SHP77 treated with DMSO at 0.1 percent for 48 hours (cell line): ENCODE data around the gene BDP1.
"Not testable (repeated sequence)": the region's sequence is repeated elsewhere in the genome, so short reads cannot be mapped to it uniquely, and the experiment has no call there.

Experiments
- DNase-seq: peaks from one replicate; lab custom pipeline; 2025; lab: John Stamatoyannopoulos, UW

BDP1 gene, protein sequence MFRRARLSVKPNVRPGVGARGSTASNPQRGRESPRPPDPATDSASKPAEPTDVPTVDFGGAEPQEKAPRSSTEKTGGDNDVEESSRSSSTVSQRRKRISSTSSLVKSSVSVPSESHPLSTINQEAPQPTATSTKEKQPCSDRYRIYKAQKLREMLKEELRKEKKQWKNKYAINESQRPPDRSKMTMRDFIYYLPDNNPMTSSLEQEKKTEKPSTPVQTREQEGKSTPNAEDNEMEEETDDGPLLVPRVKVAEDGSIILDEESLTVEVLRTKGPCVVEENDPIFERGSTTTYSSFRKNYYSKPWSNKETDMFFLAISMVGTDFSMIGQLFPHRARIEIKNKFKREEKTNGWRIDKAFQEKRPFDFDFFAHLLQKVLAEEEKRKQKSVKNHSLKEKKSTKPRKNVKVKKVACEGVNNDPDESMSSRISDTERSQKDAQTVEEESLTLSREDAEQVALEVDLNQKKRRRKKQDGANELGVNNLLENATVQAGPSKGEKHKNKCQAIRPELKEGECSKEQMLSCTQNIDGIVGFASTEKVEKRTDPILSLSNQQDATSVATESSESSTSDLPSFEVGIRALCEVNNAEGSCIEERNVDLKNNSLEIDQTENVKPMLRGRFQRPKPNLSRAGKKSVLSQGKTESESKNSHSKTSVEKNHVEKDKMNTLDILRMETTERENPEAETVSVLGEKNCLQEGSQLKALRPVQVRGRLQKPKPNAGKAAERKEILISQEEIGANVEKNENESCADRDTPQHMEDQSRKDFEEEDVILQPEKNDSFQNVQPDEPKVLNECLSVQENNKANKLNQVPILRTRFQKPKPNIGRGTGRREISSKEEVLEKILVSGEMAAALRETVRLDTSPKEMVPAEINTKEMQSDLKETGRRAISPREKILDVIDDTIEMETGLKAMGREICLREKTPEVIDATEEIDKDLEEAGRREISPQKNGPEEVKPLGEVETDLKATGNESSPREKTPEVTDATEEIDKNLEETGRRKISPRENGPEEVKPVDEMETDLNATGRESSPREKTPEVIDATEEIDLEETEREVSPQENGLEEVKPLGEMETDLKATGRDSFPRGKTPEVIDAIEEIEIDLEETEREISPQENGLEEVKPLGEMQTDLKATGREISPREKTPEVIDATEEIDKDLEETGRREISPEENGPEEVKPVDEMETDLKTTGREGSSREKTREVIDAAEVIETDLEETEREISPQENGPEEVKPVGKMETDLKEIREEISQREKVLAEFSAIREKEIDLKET (N-terminal part only)

DNA sequence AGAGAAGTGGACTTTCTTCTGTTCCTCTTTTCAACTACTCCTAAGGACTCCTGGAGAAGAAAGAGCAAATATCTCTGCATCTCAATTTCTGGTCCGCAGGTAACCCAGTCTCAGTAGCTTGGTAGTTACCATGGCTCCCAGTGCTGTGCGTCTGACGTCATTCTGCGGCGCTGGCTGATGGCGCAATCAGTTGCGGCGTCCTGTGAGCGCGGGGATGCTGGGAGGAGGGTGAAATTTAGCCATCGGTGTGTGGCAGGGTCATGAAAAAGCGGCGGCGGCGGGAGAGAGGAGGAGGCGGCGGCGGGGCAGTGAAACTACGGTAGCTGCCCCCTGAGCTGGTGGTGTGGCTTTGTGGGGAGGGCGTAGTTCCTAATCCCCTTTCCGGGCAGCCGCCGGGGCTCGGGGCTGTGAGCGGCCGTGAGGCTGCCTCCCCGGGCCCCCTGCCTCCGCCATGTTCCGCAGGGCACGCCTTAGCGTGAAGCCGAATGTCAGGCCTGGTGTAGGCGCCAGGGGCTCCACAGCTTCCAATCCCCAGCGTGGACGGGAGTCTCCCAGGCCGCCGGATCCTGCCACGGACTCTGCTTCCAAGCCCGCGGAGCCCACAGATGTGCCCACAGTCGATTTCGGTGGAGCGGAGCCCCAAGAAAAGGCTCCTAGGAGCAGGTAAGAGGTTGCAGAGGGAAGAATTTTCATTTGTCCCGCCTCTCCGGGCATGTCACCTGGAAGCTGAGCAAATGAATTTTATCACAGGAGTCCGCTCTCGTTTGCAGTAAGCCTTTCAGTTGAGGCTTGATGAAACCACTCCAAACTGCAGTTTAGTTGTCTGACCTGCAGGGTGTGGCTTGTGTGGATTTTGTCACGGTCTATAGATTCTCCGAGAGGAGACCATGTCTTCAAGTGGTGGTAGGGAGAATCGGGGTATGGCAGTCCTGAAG is at the start of gene BDP1:
BDP1 (plus strand) TSS at position 225 of the 935 bp plus-strand sequence; CDS start at position 452, 227 bp downstream.
- peak; percentile 79 for DNase-seq

DNA sequence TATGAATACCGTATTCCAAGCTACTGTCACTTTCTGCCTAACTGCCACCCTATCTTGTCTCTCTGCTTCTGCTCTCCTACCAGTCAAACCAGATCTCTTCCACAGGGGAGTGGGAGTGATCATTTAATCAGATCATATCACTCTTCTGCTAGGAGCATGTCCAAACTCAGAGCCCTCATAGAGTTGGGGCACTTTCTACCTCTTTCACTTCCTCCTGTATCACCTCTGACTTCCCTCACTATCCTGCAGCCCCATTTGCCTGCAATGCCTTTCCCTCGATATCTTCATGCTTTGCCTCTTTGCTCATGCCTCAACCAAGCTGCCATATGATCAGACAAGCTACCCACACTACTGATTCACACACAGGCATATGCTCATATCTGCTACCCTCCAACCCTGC is 45.4 kb upstream of the BDP1 start:
- not testable (repeated sequence) for DNase-seq

DNA sequence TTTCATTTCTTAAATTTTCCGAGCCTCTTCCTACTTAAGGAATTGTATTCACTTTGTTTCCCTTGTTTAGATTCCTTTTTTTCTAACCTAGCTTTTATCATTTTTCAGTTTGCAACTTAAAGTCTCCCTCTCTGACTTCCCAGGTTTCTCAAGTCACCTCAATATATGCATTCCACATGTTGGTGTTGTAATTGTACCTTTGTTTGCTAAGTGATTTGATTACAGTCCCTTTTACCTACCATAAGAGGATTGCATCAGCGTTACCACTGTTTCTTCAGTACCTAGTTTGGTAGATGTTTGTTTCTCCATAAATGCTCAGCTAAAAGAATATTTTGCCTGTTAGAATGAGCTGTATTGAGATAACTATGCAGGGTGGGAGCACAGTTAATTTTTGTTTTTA is 39.8 kb upstream of the BDP1 start:
- DNase-seq = not testable (repeated sequence)

DNA sequence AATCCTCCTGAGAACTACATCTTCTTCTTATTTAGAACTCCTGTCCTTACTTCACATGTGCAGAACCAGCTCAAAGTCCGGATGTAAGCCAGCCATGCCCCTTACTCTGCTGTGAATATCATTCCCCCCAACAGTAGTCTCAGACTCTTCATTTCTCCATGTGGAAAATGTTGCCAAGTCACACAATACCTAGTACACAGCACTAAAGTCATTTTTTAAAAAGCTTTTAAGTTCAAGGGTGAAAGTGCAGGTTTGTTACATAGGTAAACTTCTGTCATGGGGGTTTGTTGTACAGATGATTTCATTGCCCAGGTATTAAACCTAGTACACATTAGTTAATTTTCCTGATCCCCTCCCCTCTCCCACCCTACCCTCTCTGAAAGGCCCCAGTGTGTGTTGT is 37.4 kb upstream of the BDP1 start:
- not testable (repeated sequence) for DNase-seq

DNA sequence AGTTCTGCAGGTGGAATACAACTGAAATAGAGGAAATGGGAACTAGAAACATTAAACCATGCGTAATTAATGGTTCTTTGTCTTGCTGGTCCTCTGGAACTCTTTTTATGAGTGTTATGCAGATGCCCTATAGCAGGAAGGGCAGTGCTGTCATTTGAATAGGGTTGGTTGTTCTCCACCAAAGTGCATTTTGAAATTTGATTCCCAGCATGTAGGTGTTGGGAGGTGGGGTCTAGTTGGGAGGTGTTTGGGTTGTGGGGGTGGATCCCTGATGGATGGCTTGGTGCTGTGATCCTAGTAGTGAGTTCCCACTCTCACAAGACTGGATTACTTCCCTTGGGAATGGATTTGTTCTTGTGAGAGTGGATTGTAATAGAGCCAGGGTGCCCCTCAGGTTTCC is 34.2 kb upstream of the BDP1 start:
- DNase-seq = not testable (repeated sequence)

DNA sequence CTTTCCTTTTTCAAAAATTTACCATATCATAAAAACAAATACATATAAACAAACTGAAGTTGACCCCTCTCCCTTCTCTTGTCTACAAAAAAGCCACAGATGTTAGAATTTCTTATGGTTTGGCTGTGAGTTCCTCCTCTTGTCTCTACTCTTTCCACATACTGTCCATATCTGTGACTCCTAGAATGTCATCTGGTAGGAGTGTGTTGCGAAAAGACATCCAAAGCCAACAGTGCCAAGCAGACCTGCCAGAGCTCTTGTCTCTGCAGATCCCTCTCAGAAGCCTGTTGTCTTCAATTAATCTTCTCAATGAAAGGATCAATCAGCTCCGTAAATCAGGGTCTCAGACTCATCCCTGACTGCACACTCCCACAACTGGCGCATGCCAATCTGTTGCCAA is 31.6 kb upstream of the BDP1 start:
- DNase-seq = not testable (repeated sequence)

DNA sequence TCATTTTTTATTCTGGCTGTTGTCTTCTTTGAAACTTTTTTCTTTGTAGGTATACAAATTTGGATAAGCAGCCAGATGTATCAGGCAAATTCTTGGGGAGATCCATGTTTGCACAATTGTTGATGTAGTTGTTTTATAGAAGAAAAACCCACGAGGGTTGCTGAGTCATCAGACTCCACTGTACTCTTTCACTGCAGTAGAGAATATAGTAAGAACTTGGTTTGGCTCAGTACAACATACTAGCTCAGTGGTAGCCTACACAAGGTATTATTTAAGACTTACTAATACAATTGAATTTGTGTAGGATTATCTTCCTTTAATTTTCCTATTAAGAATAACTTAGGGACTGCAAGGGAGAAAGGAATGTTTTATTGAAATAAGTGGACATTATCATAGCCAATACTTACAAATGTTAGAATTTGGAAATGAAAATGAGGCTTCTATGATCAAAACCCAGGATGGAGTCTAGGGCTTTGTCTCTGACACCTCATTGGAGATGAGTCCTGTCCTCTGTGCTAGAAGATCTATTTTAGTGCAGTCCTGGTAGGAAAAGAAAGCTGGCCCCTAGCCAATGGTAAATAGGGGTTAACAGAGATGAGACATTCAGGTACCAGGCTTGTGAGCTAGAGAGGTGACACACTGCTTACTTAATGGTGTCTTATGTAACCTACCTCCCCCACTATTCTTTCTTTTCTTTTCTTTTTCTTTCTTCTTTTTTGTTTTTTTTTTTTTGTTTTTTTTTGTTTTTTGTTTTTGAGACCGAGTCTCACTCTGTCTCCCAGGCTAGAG is 28.6 kb upstream of the BDP1 start:
- not testable (repeated sequence) for DNase-seq

DNA sequence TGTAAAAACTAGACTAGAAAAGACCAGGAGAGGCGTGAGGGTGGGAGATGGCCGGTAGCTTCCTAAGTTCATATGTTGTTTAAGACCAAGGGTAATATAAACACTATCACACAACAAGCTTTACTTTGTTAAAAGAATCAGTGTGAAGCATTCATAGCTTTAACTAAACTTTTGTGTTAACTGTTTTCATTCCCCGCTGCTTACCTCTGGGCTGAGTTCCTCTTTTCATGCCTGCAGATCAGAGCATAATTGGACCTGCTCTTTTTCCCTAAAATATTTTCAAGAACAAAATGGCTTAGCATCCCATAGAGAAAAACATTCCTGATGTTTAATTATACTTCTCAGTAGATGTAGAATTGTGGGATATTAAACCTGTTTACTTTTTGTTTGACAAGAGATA is 23.0 kb upstream of the BDP1 start:
- DNase-seq = not testable (repeated sequence)

DNA sequence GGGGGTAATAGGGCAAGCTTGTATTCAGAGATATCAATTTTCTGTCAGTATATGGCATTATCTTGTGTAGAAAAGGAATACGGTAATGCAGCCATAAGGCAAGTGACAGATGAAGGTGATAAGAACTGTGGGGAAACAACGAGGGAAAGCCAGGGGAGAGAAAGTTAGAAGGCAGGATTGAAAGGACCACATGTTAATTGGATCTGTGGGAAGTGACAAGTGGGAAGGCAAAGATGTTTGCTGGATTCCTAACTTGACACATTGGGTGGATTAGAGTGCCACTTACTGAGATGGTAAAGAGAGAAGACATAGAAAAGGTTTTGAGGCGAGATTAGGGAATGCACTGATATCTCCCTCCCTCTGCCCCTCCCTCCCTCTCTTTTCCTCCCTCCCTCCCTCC is 20.6 kb upstream of the BDP1 start:
- not testable (repeated sequence) for DNase-seq

DNA sequence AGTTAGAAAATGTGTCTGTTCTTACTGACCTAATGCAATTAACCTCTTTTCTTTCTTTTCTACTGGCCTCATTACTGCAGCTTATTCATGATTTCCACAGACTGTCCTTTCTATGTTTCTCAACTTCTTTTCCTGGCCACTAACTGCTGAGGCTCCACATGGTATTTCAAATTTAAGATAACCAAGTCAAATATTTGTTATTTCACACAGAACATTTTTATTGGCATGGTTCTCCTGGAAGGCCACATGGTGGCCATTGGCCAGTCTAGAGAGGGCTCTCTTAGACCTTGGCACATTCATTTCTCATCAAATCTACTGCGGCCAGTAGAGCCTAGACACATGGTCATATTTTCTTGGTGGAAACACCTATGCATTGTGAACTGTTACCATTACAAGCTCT is 13.9 kb upstream of the BDP1 start:
- DNase-seq = not testable (repeated sequence)

DNA sequence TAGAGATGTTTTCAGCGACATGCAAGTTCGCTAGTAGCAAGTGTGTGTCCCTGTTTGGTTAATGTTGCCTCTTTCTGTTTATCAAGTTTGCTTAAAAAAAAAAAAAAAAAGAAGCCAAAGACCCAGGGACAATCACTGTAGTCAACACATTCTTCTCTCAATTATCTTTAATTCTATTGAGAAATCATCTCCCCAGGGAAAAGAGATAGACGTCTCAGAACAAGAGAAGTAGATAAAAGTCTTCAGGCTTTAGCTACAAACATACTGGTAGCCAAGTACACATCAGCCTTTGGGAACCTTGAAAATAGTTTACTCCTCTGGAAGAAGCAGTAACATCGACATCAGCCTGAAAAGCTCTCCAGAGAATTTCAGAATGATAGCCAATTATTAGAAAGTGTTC is 11.6 kb upstream of the BDP1 start:
- not testable (repeated sequence) for DNase-seq

DNA sequence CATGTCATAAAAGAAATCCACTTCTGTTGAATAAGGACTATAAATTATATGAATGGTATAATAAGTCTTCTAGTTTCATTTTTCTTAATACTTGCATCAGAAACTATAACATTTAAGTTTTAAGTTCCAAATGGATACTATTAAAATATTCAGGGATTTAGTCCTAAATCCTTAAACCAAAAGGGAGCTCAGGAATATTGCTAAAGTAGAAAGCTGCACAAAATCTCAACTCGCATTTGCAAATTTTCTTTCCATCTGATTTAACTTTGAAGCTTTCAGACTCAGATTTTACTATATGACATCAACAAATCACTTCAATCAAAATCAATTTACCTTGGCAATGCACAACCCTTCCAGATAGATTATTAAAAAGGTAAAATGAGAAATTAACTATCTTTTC is 10.4 kb upstream of the BDP1 start:
- DNase-seq = not testable (repeated sequence)

DNA sequence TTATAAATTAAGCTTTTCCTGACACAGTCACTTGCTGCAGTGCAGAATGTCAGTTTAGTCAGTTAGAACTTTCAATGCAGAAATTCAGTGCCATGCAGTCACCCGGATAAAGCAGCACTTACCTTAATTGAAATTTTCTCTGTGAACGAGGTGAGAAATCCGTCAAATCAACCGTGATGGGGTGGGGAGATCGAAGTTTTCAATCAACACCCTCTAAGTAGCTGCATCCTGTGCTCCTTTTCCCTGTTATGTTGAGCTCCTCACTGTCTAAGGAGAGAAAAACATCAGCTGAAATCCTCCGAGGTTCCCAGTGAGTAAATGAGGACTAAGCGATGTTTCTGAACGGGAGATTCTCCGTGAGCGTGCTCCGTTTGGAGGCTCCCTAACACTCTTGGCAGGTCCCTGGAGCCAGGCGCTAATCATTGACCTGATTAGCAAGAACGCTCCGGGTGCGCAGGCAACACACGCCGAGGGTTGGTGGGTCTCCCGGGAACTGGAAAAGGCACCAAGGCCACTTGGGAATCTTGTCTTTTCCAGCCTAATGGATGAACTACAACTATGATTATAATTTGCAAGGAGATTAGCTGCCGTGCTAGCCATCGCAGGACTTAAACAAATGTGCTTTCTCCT is 9.8 kb upstream of the BDP1 start:
- DNase-seq = peak; percentile 63

DNA sequence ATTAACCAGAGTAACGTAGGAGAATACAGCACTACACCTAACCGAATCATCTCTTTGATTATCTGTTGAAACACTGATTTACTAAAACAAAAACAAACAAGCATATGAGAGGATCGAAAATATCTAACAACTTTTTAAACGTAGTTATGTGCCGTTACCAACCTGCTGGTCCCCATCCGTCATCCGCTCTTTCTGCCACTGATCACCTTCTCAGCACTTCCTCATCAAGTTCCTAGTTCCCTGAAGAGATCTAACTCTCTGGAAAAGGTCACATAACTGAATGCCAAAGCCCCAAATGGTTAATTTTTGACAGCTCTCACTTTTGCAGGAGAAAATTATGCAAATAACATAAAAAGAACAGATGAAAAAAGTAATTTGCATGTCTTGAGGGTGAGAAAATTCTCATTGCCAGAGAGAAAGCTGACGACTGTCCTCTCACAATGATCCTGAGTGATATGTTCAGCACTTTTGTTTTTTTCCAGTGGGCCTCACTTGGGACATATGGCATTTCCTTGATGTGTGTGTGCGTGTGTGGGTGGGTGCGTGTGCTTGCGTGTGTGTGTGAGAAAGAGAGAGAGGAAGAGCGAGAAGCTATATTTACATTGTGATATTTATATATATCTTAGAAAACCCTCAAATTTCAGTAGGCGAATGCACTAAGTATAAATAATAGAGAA is 8.8 kb upstream of the BDP1 start:
- DNase-seq = not testable (repeated sequence)

DNA sequence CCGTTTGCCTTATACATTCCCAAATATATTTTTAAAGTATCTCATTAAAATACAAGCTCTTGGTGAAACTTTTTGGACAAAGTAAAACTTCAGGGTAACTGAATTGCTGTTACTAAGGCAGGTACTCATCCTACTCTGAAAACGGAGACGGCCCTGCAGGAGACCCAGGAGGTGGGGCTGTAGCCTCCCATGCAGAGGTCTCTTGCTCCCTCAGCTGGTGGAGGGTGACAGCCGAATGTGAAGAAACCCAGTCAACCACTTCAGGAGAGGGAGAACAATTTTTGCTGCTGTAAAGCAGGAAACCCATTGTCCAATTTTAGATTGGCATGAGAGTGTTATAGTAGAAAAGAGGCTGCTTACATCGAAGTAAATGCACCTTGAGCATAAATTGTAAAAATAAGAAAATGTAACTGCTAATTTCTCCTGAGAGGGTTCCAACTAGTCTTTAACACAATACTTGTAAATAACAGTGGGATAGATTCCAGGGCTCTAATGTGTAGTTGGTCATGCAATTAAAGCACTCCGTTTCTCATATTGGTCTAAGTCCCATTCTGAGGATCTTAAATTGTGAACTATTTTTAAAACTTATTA is 8.1 kb upstream of the BDP1 start:
- DNase-seq = peak; percentile 52

DNA sequence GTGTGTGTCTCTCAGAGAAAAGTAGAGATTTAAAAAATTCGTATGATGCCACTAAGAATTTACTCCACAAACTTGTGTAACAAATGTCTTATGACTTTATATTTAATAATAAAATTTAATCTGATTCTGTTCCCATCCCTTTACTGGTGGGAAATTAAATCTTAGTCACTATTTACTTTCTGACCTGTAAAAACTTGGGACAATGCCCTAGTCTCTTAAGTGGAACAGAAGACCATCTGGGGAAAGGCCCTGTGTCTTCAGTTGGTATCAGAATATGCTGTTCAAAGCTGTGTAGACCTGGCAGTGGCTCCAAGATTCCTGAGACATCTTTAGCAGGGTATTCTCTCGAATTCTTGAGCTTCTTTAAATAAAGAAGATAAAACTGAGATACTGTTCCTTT is 2.6 kb upstream of the BDP1 start:
- no peak for DNase-seq

DNA sequence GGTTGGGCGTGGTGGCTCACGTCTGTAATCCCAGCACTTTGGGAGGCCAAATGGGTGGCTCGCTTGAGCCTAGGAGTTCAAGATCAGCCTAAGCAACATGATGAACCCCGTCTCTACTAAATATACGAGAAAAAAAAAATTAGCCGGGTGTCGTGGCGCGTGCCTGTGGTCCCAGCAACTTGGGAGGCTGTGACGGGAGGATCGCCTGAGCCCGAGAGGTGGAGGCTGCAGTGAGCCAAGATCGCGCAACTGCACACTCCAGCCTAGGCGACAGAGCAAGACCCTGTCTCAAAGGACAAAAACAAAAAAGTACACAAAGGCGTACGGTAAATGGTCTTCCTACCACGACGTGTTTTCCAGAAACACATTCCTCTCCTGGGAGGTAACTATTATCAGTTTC is 538 bp upstream of the BDP1 start:
- no peak for DNase-seq

DNA sequence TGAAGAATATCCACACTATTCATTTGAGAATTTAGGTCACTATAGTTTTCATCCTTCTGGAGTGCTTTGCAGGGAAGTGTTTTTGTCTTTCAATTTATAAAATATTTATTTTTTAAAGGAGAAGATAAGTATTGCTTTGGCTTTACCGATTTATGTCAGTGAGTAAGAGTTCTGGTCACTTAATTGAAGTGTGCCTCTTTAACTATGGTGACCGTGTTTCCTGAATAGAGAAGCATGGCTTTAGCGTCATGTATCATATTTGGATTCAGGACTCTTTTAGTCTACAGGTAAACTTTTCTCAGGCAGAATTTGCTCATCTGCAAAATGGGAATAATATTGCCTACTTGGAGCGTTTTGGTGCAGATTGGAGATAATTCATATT is 902 bp downstream of the BDP1 start:
- no peak for DNase-seq

DNA sequence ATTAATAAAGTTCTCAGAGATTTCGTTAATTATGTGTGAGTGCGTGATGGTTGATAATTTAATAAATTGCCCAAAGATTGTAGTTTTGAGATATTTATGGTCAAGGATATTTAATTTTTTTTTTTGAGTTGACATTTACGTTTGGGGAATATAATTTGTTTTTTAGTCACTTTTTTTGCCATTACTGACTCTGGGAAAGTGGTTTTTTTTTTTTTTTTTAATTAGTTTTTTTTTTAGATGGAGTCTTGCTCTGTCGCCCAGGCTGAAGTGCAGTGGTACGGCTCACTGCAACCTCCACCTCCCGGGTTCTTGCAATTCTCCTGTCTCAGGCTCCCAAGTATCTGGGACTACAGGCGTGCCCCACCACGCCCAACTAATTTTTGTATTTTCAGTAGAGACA is 1.7 kb downstream of the BDP1 start:
- DNase-seq = no peak
